Tibial nerve (tissue), 4 donors: ENCODE results near the gene UGT2B15. TPM values are rescaled to one million over a fixed set of nuclear protein-coding genes. Genes with fewer than 3 reads are reported as not detected.
"Not testable (repeated sequence)": the region's sequence is repeated elsewhere in the genome, so short reads cannot be mapped to it uniquely, and the experiment has no call there.

Experiments used
- DNase-seq, 2 donors: peaks; one replicate each; pipeline ENCODE4 v3.0.0-alpha.2; 2019; ENCODE audit warnings: low spot score in 2 of 2
- H3K27ac ChIP-seq, 4 donors: fragments of 200-600 bp; sonication (generic) in 3 of 4; one replicate each; pipeline ENCODE4 v1.5.1; 2017 to 2019; ENCODE audit warnings: mild to moderate bottlenecking in 1 of 4
- H3K27me3 ChIP-seq, 2 donors: fragments of 200-600 bp; sonication (generic) in 1 of 2; one replicate each; pipeline versions ENCODE4 v1.5.1 to v1.6.0; 2017 to 2019
- H3K36me3 ChIP-seq, 3 donors: fragments of 200-600 bp; sonication (generic); one replicate each; pipeline ENCODE4 v1.5.1; 2018 to 2019
- H3K4me1 ChIP-seq, 4 donors: fragments of 200-600 bp; sonication (generic) in 3 of 4; one replicate each; pipeline ENCODE4 v1.5.1; 2017 to 2019
- H3K4me3 ChIP-seq, 4 donors: fragments of 200-600 bp; sonication (generic) in 3 of 4; one replicate each; pipeline ENCODE4 v1.5.1; 2017 to 2019; ENCODE audit warnings: mild to moderate bottlenecking in 1 of 4, moderate library complexity in 1 of 4
- H3K9me3 ChIP-seq, 4 donors: fragments of 200-600 bp; sonication (generic) in 3 of 4; one replicate each; pipeline ENCODE4 v1.5.1; 2017 to 2019
- CTCF ChIP-seq, 5 experiments: fragments of 200-600 bp in 3 of 5; fragments of 450-650 bp in 2 of 5; sonication (generic) in 3 of 5; IDR thresholded peaks; one replicate each; pipeline ENCODE4 v1.5.1; 2016 to 2019; ENCODE audit warnings: antibody characterized with exemption in 5 of 5, mild to moderate bottlenecking in 3 of 5, moderate library complexity in 2 of 5
- EP300 ChIP-seq, 2 donors: sonication (generic); formaldehyde crosslinking; IDR thresholded peaks; one replicate each; pipeline ENCODE4 v1.6.1; 2017; ENCODE audit warnings: antibody characterized with exemption in 2 of 2, mild to moderate bottlenecking in 1 of 2
- POLR2A ChIP-seq, 2 donors: fragments of 450-650 bp; IDR thresholded peaks; one replicate each; pipeline ENCODE4 v1.6.1; 2017; ENCODE audit warnings: antibody characterized with exemption in 2 of 2, mild to moderate bottlenecking in 2 of 2, moderate library complexity in 2 of 2
- WGBS, 2 donors: methylation state at CpG; one replicate each; pipeline ENCODE4 v1.1.5; 2018; 5-methylcytosine and 5-hydroxymethylcytosine counted together
- total RNA-seq, 4 donors: library from RNA; depleted of rRNA; stranded (reverse); fragments of >200 nt; gene quantifications; one replicate each; pipeline ENCODE4 v1.1.0, GENCODE V29; 2016

Gene UGT2B15
- total RNA-seq, 4 donors from 2014 or later, result not detected

- Histone ChIP-seq H3K36me3 (no peaks in the 10 kb centered on the region), H3K27me3 (no peaks in the 10 kb centered on the region), H3K4me3 (no peak overlapping the region), H3K9me3 (no peaks in the 10 kb centered on the region), H3K27ac (no peak overlapping the region), H3K4me1 (no peaks in the 10 kb centered on the region)
- TF ChIP-seq CTCF (IDR thresholded peaks at IDR 0.05) (no peak), POLR2A (IDR thresholded peaks at IDR 0.05) (no peak)
- no peak for DNase-seq
Observed at GRCh38 chr4:68658672-68659071, 11.8 kb downstream of the UGT2B15 start.

DNA sequence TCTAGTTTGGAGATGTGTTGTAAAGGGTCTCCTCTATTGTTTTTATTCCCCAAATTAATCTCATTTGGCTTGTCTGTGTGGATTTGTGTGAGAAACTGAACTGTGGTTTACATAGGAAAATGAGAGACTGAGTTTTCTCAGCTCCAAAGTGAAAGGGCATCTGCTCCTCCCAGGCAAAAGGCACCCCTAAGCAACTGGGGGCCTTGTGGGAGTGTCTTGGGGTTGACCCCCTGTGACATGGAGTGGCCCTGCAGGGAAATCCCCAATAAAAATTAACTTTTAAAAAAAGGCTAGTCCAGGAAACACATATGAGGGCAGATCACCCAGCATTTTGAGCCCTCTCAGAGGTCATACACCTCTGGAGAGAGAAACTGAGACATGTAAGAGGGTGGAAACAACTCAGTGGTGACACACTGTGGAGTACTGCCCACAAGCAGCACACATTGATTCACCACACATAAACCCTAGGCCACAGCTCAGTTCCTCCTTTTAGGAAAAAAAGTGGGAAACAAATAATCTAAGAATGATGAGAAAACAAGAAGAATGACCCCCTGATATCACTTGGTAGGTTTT, 13.3 kb downstream of the UGT2B15 start:
- not testable (repeated sequence) for DNase-seq, H3K9me3 ChIP-seq, H3K4me1 ChIP-seq, H3K27me3 ChIP-seq, H3K4me3 ChIP-seq, H3K36me3 ChIP-seq, H3K27ac ChIP-seq

DNA sequence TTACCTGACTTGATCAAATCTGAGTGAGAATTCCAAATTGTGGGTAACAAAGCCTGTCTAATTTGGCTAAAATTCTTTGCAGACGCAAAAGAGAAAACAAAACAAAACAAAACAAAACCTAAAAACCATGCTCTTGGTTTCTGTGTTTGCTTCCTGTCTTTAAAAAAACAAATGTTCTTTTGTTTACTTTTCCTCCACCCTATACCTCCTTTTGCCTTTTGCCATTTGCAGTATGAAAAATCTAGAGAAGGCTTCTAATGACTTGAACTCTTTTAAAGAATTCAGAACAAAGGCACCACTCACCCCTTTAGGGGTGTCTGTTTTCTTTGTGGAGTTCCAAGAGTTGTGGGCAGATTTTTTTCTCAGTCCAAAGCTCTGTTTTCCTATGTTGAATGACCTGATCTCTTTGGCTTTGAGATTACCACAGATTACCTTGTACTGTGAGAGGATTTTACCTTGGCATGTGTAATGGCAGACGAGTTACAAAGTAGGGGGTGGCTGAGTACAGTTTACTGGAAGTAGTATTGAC, 13.9 kb downstream of the UGT2B15 start:
- H3K9me3 ChIP-seq, H3K27me3 ChIP-seq, H3K36me3 ChIP-seq, DNase-seq, H3K4me3 ChIP-seq, H3K27ac ChIP-seq, H3K4me1 ChIP-seq: not testable (repeated sequence)
- WGBS, 2 donors, result 46 to 47% methylated on average over 2 of the region's 2 CpGs

DNA sequence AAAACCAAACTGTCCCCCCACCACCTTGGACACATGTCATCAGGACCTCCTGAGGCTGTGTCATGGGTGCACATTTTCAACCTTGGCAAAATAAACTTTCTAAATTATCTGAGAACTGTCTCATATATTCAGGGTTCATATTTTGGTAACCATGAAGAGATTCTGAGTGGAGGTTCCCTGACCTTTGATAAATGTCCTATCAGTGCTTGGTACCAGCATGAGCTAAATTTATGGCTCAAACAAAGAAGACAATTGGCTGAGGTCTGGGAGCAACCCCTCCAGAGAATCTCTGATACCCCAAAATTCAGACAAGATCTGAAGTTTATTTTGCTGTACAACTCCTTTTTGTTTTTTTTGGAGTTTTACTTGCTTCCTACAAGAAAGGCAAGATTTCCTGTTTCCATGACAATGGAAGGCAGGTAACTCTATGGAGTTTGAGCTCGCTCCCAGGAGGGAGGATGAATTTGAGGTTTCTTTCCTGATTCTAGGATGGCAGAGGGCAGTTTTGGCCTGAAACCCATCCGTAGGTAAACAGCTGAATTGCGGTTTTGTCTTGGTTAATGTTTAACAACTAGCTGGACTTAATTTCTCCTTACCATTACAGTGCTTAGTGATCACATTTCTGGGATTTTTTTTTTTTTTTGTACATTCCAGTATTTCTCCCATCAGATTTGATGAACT, 14.5 kb downstream of the UGT2B15 start:
- Histone ChIP-seq H3K27ac (no peak overlapping the region), H3K4me1 (no peaks in the 10 kb centered on the region), H3K27me3 (no peaks in the 10 kb centered on the region), H3K9me3 (no peaks in the 10 kb centered on the region), H3K4me3 (no peak overlapping the region), H3K36me3 (no peaks in the 10 kb centered on the region)
- DNase-seq, result no peak
- TF ChIP-seq EP300 (IDR thresholded peaks at IDR 0.05) (no peak), CTCF (IDR thresholded peaks at IDR 0.05) (no peak), POLR2A (IDR thresholded peaks at IDR 0.05) (no peak)
- WGBS, 2 donors, result 76 to 77% methylated on average over 2 to 3 of the region's 3 CpGs

GRCh38 chr4:68654946-68655721, 15.3 kb downstream of the UGT2B15 start:
- Histone ChIP-seq H3K4me3 (no peak overlapping the region), H3K27ac (no peak overlapping the region), H3K4me1 (no peaks in the 10 kb centered on the region), H3K9me3 (no peaks in the 10 kb centered on the region), H3K36me3 (no peaks in the 10 kb centered on the region), H3K27me3 (no peaks in the 10 kb centered on the region)
- WGBS, 2 donors, result 66 to 70% methylated on average over 5 of the region's 5 CpGs
- no peak for TF ChIP-seq POLR2A (IDR thresholded peaks at IDR 0.05)
- TF ChIP-seq EP300 (IDR thresholded peaks at IDR 0.05), result no peak
- no peak for TF ChIP-seq CTCF (IDR thresholded peaks at IDR 0.05)
- DNase-seq, result no peak

- Histone ChIP-seq H3K27ac (no peak overlapping the region), H3K9me3 (no peaks in the 10 kb centered on the region), H3K4me3 (no peak overlapping the region), H3K4me1 (no peaks in the 10 kb centered on the region), H3K36me3 (no peaks in the 10 kb centered on the region), H3K27me3 (no peaks in the 10 kb centered on the region)
- TF ChIP-seq CTCF (IDR thresholded peaks at IDR 0.05) (no peak), POLR2A (IDR thresholded peaks at IDR 0.05) (no peak), EP300 (IDR thresholded peaks at IDR 0.05) (no peak)
- no peak for DNase-seq
- 41 to 44% methylated on average over 1 of the region's 1 CpG for WGBS, 2 donors
Observed at GRCh38 chr4:68651932-68652331, 18.5 kb downstream of the UGT2B15 start.
